ENCODE data around the gene RAB11FIP4.

The RAB11FIP4 gene

GRCh38 chr17:31431852-31432658 is 40.6 kb downstream of the RAB11FIP4 start:
- DNase-seq (ENCODE audit: low read depth) = no peak
- TF ChIP-seq CTCF (conservative IDR thresholded peaks at IDR 0.05; ENCODE audit: control insufficient read depth, insufficient read depth, low read depth, low read length) = no peak
- no peak overlapping the region for H3K4me3 ChIP-seq (ENCODE audit: control insufficient read depth, low read depth, low read length)

GRCh38 chr17:31433091-31433790 is 41.8 kb downstream of the RAB11FIP4 start:
- DNase-seq (ENCODE audit: low read depth) = no peak
- H3K4me3 ChIP-seq (ENCODE audit: control insufficient read depth, low read depth, low read length) = no peak overlapping the region
- no peak for TF ChIP-seq CTCF (conservative IDR thresholded peaks at IDR 0.05; ENCODE audit: control insufficient read depth, insufficient read depth, low read depth, low read length)

GRCh38 chr17:31433811-31434726 is 42.6 kb downstream of the RAB11FIP4 start:
- no peak for TF ChIP-seq CTCF (conservative IDR thresholded peaks at IDR 0.05; ENCODE audit: control insufficient read depth, insufficient read depth, low read depth, low read length)
- H3K4me3 ChIP-seq (ENCODE audit: control insufficient read depth, low read depth, low read length) = no peak overlapping the region
- DNase-seq (ENCODE audit: low read depth) = no peak

GRCh38 chr17:31434727-31435050 is 43.2 kb downstream of the RAB11FIP4 start:
- TF ChIP-seq CTCF (conservative IDR thresholded peaks at IDR 0.05; ENCODE audit: control insufficient read depth, insufficient read depth, low read depth, low read length) = no peak
- H3K4me3 ChIP-seq (ENCODE audit: control insufficient read depth, low read depth, low read length) = no peak overlapping the region
- no peak for DNase-seq (ENCODE audit: low read depth)

- TF ChIP-seq CTCF (conservative IDR thresholded peaks at IDR 0.05; ENCODE audit: control insufficient read depth, insufficient read depth, low read depth, low read length) = no peak
- no peak for DNase-seq (ENCODE audit: low read depth)
Measured at GRCh38 chr17:31435581-31435980, 44.1 kb downstream of the RAB11FIP4 start.

GRCh38 chr17:31437720-31438400 is 46.4 kb downstream of the RAB11FIP4 start:
- H3K4me3 ChIP-seq (ENCODE audit: control insufficient read depth, low read depth, low read length) = no peak overlapping the region
- TF ChIP-seq CTCF (conservative IDR thresholded peaks at IDR 0.05; ENCODE audit: control insufficient read depth, insufficient read depth, low read depth, low read length) = no peak
- no peak for DNase-seq (ENCODE audit: low read depth)

More at GRCh38 chr17:31435581-31435980, 44.1 kb downstream of the RAB11FIP4 start:
- H3K4me3 ChIP-seq (ENCODE audit: control insufficient read depth, low read depth, low read length) = no peak overlapping the region

Measured in fibroblast of mammary gland (primary cell).